DMS79 (cell line): Measurements from ENCODE around the gene PRM2.
A peak's percentile ranks its signal among the peaks of the same experiment; 100 is the strongest.
"Not testable (repeated sequence)": the region's sequence is repeated elsewhere in the genome, so short reads cannot be mapped to it uniquely, and the experiment has no call there.

Source experiments
- DNase-seq: peaks from one replicate; lab custom pipeline; 2025; lab: John Stamatoyannopoulos, UW

Gene PRM2

DNA sequence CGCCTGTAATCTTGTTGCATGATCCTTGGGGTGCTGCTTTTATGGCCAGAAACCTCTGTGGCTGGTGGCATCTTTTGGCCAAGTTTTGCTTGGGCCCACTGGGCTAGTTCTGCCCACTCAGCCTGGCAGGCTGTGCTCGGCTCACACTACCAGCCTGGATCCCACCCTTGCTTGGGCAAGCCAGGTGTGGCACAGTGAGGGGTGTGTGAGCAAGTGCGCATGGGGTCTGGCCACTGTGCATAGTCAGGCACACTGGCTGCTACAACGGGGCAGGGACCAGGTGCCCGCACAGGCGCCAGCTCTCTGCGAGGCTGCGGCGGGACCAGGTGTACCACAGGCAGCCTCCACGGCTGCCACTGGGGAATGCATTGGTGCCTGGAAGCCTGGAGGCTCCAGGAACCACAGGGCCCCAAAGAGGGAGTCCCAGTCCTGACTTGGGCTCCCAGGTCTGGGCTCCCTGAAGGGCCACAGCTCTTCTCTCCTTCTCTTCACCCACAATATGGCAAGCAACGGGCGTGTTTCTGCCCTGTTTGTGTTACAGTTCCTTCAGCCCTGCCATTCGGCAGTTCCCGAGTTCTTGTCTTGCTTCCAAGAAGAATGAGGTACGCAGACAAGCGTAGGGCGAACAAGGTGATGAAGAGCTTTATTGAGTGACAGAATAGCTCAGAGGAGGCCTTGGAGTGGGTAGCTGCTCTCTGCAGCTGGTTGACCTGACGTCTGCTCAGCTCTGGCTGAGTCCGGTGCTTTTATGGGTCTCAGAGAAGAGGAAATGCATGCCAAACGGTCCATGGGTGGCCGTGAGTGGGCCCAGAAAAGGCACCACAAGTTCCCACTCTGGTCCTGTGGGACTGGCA is 31.6 kb upstream of the PRM2 start:
- no peak for DNase-seq

DNA sequence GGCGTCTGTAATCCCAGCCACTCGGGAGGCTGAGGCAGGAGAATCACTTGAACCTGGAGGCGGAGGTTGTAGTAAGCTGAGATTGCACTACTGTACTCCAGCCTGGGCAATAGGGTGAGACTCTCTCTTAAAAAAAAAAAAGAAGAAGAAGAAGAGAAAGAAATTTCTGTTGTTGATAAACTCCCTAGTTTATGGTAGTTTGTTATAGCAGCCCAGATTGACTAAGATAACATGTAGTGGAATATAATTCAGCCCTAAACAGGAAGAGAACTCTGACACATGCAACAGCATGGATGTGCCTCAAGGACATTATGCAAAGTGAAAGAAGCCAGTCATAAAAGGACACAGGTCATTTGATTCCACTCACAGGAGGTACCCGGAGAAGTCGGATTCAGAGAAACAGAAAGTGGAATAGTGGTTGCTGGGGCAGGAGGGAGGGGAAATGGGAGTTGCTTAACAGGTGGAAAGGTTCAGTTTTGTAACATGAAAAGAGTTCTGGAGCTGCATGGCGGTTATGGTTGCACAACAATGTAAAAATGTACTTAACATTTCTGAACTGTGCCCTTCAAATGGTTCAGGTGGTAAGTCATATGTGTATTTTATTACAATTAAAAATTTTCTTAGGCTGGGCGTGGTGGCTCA is 30.8 kb upstream of the PRM2 start:
- no peak for DNase-seq

DNA sequence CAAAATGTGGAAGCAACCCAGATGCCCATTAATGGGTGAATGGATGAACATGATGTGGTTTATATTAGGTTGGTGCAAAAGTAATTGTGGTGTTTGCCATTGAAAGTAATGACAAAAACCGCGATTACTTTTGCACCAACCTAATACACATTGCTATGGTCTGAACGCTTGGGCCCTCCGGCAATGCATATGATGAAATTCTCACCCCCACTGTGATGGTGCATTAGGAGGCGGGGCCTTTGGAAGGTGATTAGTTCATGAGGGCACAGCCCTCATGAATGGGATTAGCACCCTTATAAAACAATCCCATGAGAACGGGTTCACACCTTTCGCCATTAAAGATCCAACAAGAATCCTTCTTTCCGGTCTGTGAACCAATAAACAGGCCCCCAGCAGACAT is 30.1 kb upstream of the PRM2 start:
- DNase-seq: no peak

DNA sequence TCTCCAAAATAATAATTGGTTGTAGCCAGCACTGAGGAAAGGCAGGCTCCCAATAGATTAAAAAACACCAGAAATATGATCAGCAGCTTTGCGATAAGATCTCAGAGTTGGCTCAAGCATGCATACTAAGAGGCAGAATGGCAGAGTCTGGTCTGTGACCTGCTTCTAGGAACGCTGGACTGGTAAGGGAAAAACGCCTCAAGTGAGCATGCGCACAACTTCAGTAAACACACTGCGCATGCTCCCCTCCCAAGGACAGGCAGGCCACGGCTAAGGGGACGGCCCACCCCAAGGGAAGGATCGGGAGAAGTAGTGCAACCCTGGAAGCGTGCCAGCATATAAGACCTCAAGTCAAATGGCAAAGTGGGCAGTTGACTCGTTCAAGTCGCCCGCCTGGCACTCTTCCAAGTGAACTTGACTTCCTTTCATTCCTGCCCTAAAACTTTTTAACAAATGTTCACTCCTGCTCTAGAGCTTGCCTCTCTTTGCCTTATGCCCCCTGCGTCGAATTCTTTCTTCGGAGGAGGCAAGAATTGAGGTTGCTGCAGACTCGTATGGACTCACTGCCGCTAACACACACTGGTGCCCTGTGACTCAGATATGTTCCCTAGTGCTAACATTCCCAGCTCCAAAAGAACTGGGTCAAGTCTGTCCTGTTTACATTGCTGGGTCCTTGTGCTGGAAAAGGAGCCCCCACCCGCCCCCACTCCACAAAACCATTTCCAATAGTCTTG is 27.3 kb upstream of the PRM2 start:
- peak; percentile 84 for DNase-seq

DNA sequence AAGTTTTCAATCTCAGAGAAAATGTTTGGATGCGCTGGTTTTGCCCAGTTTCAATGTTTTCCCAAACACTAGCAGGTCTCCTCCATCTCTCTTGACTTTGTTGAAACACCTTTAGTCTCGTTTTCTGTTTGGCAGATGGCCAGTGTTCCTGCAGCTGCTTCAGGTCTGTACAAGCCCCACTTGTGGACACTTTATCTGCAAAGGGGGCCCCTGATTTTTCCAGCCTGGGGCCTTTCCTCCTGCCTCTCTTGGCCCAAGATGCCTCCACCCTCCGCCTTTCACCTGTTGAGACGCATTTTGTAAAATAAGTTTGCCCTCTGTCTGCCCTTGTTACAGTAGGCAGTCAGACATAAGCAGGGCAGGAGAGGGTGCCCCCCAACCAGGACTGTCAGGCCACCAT is 26.7 kb upstream of the PRM2 start:
- peak; percentile 90 for DNase-seq

DNA sequence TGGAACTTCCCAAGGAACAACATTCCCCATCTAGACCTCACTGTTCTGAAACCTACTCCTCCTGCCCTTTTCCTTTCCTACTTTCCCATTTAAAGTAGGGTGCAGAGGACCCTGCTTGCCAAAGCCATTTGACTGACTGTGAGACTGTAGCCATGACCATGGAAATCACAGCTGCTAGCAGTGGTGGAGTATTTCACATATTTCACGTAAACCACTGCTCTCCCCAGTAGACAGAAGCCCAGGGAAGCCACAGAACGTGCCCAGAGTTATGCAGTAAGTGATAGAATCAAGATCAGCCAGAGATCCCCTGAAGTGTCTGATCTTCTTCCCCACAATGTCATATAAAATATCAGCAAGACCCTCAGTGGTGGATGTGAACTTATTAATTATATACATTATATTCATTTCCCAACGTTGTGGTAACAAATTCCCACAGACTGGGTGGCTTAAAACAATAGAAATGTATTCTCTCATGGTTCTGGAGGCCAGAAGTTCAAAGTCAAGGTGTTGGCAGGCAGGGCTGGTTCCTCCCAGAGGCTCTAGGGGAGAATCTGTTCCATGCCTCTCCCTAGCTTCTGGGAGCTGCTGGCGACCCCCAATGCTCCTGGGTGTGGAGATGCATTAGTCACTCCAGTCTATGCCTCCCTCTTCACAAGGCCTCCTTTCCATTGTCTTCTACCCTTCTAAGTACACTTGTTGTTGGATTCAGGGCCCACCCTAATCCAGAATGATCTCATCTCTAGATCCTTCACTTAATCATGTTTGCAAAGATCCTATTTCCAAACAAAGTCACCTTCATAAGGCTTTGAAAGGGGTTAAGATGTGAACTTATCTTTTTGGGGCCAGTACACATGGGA is 25.6 kb upstream of the PRM2 start:
- no peak for DNase-seq

DNA sequence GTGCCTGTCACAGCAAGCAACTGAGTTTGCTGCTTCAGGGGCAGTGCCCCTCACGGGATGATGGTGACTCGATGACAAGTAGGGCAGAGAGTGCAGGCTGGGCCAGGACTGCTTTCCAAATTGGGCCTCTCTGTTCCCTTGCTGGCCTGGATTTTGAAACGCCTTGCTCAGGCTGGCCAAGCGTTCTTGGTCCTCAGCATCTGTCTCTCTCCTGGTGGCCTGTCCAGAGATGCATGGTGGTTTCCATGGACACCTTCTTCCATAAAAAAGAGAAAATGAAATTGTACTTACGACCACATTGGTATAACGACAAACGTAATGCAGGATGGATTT is 24.2 kb upstream of the PRM2 start:
- no peak for DNase-seq

DNA sequence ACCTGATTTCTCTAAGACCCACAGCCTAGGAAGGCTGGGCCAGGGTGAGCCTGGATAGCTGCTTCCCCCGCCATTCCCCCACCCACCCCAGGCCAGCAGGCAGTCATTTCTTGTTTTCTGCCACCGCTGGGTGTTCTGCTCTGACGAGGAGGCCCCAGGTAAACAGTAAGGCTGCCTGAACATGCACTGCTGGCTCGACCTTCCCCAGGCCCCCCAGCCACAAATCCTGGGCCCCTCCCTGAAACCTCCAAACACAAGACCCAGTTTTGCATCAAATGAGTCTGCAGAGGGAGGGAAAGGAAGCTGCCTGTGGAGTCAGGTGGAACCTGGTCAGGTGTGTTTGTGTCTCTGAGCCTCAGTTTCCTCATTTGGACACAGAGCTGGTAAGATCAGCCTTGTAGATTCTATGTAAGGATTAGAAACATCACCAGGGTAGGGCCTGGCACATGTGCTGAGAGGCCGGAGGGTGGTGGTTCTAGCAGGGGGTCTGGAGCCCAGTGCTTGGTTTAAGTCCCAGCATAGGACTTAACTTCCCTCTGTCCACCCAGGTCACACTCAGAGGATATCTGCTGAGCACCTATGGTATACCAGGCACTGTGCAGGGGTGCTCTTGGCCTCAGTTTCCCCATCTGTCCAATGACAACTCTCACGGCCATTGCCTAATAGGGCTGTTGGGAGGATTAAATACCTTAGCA is 23.7 kb upstream of the PRM2 start:
- no peak for DNase-seq

DNA sequence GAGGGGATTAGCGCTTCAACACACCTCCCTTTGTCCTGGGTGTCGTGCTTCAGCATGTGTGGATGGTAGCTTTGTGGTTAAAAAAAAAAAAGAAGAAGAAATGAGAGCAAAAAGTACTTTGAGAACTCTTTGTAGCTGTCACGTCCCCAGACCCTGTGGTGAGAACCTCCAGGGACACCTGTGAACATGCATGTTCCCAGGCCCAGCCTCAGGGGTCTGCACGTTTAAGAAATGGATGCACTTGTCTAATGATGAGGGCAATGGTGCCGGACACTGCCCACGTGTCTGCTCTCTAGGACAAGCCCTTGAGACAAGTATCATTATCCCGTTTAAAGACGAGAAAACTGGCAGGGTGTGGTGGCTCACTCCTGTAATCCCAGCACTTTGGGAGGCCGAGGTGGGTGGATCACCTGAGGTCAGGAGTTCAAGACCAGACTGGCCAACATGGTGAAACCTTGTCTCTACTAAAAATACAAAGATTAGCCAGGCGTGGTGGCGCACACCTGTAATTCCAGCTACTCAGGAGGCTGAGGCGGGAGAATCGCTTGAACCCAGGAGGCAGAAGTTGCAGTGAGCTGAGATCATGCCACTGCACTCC is 22.8 kb upstream of the PRM2 start:
- DNase-seq: not testable (repeated sequence)

DNA sequence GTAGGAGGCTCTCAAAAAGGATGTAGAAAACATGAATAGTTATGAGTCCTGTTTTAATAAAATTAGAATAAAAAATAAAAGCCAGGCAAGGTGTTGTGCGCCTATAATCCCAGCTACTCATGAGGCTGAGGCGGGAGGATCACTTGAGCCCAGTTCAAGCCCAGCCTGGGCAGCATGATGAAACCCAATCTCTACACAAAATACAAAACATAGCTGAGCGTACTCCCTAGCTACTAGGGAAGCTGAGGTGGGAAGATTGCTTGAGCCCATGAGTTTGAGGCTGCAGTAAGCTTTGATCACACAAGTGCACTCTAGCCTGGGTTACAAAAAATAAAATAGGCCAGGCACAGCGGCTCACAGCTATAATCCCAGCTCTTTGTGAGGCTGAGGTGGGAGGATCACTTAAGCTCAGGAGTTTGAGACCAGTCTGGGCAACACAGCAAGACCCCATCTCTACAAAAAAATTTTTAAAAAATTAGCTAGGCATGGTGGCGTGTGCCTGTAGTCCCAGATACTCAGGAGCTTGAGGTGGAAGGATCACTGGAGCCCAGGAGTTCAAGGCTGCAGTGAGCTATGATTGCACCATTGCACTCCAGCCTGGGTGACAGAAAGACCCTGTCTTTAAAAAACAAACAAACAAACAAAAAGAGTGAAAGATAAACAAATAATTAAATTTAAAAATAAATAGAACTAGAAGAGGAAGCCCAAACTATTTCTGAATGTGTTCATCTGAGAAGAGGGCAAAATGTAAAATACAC is 22.0 kb upstream of the PRM2 start:
- no peak for DNase-seq

DNA sequence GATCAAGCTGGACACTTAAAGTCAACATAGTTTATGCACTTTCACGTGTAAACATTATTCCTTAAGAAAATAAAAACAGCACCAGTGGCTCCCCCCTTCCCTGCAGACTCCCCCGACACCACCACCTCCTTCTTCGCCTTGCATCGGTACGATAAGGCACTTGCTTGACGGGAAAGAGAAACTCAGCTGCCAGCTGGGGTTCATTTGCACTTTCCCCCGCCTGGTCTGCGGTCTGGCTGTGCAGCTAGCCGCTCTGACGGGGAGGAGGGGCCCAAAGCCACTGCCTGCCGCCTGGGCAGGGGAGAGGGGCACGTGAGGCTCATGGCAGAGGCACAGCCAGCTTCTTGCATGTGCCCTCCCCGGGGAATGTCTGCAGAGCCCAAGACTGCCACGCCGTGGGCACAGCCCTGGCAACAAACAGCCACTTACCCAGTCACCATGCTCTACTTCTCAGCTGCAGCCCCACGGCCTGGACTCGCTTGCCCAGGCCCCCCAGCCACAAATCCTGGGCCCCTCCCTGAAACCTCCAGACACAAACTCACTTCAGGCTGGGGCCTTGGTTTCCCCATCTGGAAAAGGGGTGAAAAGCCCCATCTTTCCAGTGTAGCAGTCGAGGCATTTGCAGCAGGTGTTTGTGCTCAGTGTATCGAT is 21.3 kb upstream of the PRM2 start:
- peak; percentile 95 for DNase-seq

DNA sequence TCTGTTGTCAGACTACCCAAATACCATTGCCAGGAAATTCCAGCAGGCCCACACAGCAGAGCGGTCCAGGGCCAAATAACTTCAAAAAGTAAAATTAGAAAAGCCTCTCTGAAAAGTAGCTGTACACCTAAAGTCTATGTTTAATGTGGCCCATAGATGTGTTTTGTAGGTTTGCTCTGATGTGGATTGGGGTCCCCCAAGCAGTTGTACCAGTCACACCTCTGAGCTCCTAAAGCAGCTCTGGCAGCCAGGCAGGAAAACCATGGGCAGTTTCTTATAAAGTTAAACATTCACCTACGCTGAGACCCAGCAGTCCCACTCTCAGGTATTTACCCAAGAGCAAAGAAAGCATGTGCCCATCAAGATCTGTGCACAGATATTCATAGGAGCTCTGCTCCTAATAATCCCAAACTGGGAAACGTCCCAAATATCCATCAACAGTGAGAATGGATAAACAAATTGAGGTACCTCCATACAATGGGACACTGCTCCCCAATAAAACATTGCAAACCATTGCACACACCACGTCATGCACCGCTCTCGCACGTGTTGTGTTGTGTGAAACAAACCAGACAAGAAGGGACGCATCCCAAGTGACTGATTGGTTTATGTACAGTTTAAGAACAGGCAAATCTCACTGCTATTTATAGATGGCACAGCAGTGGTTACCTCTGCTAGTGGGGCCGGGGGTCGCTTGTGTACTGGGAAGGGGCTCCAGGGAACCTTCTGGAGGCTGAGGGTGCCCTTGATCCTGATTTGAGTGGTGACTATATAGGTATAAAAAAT is 20.6 kb upstream of the PRM2 start:
- no peak for DNase-seq

DNA sequence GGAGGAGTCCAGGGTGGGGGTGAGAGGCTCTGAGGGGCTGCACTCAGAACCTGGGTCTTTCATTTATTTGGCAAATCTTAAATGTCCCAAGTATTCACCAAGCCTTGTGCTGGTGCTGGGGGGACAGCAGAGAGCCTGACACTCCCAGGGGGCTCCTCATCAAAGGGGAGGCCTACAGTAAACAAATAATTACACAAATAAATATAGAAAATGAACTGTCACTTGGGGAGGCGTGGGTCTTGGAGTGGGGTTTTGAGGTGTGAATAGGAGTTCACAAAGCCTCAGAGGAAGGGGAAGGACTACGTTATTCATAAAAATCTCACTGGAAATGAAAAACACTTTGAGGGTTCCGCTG is 20.0 kb upstream of the PRM2 start:
- no peak for DNase-seq

DNA sequence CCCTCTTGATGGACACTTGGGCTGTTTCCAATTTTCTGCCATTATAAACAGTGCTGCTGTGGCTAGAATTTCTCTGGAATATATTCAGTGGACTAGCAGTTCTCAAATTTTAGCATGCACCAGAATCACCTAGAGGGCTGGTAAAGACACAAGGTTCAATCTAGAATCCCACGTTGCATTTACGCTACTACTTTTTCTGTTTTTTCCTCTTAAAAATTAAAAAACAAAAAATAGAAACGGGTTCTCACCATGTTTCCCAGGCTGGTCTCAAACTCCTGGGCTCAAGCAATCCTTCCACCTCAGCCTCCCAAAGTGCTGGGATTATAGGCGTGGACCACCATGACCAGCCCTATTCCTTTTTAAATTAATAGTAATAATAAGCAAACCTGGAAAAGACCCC is 19.4 kb upstream of the PRM2 start:
- DNase-seq: no peak

DNA sequence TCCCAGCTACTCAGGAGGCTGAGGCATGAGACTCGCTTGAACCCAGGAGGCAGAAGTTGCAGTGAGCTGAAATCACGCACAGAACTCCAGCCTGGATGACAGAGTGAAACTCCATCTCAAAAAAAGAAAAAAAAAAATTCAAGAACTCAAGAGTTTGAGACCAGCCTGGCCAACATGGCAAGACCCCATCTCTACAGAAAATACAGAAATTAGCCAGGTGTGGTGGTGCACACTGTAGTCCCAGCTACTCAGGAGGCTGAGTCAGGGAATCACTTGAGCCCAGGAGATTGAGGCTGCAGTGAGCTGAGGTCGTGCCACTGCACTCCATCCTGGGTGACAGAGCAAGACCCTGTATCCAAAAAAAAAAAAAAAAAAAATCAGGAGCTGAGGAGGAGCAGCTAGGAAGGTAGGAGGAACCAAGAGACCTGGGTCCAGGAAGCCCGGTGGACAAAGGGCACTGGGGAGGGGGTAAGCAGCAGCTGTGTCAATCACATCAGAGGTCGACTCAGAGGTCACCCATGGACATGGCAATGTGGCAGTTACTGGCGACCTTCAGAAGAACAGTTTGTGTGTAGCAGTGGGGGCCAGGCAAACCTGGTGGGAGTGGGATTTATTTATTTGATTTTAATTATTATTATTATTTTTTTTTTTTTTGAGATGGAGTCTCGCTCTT is 15.9 kb upstream of the PRM2 start:
- no peak for DNase-seq

DNA sequence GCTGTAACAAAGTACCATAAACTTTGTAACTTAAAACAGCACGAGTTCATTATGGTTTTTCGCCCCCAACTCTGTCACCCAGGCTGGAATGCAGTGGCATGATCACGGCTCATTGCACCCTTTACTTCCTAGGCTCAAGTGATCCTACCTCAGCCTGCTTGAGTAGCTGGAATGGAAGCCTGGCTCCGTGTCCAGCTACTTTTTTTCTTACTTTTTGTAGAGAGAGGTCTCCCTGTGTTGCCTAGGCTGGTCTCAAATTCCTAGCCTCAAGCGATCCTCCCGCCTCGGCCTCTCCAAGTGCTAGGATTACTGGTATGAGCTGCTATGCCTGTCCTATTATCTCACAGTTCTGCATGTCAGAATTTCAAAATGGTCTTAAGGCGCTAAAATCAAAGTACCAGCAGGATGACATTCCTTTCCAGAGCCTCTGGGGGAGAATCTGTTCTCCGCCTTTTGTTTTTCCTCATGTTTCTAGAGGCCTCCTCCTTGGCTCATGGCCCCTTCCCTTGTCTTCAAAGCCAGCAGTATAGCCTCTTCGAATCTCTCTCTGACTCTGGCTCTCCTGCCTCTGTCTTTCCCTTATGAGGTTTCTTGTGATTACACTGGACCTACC is 14.9 kb upstream of the PRM2 start:
- no peak for DNase-seq

DNA sequence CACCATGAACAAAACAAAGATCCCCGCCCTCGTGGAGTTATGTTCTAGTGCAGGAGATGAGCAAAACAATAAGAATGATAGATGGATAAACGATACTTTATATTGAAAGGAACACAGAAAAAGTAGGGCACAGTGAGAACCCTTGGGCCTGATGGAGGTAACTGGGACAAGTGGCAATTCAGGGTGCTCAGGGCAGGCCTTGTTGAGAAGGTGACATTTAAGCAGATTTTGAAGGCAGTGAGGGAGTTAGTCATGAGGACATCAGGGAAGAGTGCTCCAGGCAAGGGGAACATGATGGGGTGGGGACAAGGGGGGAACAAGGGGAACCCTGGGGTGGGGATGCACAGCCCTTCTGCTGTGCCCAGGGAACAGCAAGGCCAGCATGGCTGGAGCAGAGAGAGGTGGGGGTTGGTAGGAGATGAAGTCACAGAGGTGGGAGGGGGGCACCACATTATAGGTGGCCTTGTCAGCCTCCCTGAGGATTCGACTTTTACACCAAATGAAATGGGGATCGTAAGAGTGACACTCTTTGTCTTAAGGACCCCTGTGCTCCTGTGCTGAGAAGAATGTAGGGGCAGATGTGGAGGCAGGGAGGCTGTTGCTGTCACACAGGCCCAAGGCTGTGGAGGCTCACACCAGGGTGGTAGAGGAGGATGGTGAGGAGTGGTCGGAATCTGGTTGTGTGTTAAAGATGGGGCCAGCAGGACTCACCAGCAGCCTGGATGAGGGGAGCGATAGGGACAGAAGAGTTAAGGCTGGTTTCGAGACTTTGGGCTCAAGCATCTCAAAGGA is 14.0 kb upstream of the PRM2 start:
- DNase-seq: no peak
